Stimulated activated CD4-positive, alpha-beta T cell treated with anti-CD3 and anti-CD28 coated beads, Interleukin-4, amount 100 ng/mL, for 24 hours (primary cell): ENCODE measurements around the gene KLF13.
A peak's percentile ranks its signal among the peaks of the same experiment; 100 is the strongest.

Experiments
- DNase-seq: peaks from one replicate; pipeline ENCODE4 v3.0.0-alpha.2; 2020

KLF13 gene

GRCh38 chr15:31326156-31326874, at the start of gene KLF13:
TSS of gene KLF13 (plus strand) at chr15:31326835. CDS start at chr15:31327213, 378 bp downstream.
- DNase-seq: peak; percentile 99

- DNase-seq: no peak
Observed at GRCh38 chr15:31277335-31278060, 49.1 kb upstream of the KLF13 start.

DNA sequence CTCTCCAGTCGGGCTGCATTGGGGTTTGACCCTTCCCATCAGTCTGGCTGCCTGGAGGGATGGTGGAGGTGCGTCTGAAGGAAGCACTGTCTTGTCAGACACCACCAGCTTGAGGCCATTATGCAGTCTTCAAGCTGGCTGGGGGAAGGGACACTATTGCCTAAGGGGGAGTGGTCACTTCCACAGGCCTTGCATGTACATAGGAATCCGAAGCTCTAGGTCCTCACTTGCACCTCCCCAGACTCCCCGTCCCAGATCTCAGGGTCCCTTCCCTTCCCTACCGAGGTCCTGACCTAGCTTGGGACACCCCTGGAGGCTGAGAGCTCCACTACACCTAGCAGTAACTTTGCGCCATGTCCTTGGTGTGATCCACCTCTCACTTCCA, 48.6 kb upstream of the KLF13 start:
- DNase-seq: peak; percentile 1

- peak; percentile 2 for DNase-seq
Observed at GRCh38 chr15:31278544-31279220, 48.0 kb upstream of the KLF13 start.

GRCh38 chr15:31279221-31280045, 47.2 kb upstream of the KLF13 start:
- DNase-seq: peak; percentile 2

- no peak for DNase-seq
Observed at GRCh38 chr15:31280046-31280830, 46.4 kb upstream of the KLF13 start.

GRCh38 chr15:31280831-31281216, 45.8 kb upstream of the KLF13 start:
- no peak for DNase-seq

GRCh38 chr15:31283043-31283442, 43.6 kb upstream of the KLF13 start:
- DNase-seq: no peak

DNA sequence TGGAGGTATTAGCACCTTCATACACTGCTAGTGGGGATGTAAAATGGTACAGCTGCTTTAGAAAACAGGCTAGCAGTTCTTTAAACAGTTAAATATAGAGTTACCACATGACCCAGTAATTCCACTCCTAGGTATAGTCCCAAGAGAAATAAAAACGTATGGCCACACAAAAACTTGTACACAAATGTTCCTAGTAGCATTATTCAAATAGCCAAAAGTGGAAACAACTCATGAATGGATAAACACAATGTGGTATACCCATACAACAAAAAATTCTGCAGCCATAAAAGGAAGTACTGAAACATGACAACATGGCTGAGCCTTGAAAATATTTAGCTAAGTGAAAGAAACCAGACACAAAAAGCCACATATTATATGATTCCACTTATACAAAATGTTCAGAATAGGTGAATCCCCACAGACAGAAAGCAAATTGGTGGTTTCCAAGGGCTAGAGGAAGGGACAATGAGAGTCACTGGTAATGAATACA, 40.8 kb upstream of the KLF13 start:
- no peak for DNase-seq

DNA sequence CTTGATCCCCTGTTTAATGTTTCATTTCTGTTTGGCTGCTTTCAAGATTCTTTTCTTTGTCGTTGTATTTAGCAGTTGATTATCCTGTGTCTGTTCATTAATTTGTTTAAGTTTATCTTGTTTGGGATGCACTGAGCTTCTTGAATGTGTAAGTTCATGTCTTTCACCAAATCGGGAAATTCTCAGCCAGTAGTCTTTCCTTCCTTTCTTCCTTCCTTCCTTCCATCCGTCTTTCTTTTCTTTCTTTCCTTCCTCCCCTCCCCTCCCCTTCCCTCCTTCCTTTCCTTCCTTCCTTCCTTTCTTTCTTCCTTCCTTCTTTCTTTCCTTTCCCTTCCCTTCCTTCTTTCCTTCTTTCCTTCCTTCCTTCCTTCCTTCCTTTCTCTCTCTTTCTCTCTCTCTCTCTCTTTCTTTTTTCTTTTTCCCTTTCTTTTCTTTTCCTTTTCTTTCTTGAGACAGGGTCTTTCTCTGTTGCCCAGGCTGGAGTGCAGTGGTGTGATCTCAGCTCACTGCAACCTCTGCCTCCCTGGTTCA, 35.5 kb upstream of the KLF13 start:
- DNase-seq: no peak

GRCh38 chr15:31292391-31293015, 34.1 kb upstream of the KLF13 start:
- no peak for DNase-seq

- DNase-seq: no peak
Observed at GRCh38 chr15:31293655-31294054, 33.0 kb upstream of the KLF13 start.

GRCh38 chr15:31294067-31294466, 32.6 kb upstream of the KLF13 start:
- no peak for DNase-seq

GRCh38 chr15:31295658-31296057, 31.0 kb upstream of the KLF13 start:
- no peak for DNase-seq

DNA sequence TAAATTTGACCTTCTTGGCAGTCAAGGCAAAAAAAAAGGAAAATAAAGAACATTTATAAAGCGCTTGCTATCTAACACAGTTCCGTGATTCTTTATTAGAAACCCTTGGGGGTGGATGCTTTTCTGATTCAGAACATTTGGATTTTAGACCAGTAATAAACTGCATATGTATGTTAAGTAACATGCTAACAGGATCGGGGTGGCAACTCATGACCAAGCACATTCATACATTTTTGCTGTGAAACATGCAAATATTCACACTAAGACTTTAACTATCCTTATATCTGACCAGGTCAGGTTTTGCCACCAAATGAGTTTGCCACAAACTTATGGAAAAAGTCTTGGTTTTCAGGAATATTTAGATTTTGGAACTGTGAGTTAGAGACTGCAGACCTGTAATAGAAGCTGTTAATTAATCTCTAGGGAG, 30.4 kb upstream of the KLF13 start:
- no peak for DNase-seq

DNA sequence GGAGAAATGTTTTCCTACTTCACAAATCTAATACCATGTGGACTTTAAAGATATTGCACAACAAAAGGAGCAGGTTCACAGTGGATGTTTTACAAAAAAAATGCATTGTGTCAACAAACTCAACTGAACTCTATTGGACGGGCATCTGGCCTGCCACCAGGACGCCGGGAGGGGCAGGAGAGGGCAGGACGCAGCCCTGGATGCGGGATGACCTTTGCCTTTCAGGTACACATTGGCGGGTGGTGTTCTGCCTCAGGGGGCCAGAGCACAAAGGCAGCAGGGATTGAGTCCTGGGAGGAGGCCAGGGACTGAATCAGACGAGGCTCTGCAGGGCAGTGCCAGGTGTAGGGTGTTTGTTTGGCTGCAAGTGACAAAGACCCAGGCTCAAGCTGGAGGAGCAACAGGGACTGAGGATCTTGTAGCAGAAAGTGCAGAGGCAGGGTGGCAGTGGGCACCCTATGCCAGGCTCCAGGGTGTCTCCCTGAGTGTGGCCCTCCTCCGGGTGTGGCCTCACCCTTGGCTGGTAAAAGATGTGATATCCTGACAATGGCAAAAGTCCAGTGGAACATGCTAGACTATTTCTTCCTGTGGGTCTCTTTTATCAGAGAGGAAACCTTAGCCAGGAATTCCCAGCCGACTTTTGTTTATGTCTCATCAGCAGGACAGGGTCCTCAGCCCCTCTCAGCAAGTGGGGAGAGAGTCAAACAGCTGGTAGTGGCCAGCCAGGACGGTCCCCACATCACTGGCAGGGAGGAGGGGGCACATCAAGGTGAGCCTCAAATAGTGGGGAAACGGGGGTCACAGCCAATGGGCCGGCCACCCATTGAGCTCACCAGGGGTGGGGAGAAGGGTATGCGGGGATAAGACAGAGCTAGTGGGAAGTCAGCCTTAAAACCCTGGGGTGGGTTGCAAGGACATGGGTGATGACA, 29.7 kb upstream of the KLF13 start:
- DNase-seq: no peak

GRCh38 chr15:31297575-31298456, 28.8 kb upstream of the KLF13 start:
- no peak for DNase-seq

DNA sequence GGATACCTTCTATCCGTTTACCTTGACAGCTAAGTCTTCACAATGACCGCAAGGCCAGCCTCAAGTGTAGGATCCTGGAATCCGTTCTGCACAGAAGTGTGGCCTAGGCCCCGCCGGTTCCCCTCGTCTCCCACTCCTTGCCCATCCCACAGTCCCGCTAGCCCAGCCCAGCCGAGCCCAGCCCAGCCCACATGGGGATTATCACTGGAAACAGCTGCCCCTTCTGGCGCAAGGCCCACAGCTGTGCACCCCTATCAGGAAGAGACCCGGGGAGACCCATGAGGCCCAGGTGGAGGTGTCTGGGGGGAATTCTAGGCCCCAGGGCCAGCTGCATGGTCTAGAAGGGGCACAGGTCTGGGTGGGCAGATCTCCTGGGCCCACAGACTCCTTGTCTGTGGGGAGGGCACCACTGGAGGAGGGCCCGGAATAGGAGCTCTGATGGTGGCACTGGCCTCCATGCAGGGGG, 27.9 kb upstream of the KLF13 start:
- DNase-seq: no peak

DNA sequence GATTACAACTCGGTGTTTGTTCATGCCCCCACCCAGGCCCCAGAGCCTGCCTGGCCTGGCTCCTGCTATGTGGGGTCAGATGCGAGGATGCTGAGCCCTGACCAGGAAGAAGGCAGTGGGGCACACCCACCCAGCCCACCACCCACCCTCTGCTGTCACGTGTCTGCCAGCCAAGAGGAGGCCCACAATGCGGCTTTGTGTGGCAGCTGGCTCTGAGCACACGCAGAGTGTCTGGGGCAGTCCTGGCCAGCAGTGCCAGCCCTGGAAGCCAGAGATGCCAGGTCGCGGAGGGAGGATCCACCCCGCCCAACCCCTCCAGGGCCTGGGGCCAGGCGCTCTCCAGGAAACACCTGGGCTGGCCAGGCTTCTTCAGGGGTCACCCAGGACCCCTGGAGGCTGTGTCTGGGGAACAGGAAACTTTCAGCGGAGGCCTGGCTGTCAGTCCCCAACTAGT, 26.4 kb upstream of the KLF13 start:
- DNase-seq: no peak
